Prostate gland (tissue), 2 donors: ENCODE measurements around the gene LSM3. TPM values are rescaled to one million over a fixed set of nuclear protein-coding genes. Genes with fewer than 3 reads are reported as not detected.

ENCODE experiments used
- DNase-seq: peaks from one replicate; pipeline ENCODE4 v3.0.0-alpha.2; 2019; ENCODE audit warnings: low spot score
- H3K27ac ChIP-seq, 2 donors: fragments of 200-600 bp; sonication (generic); 2 replicates each; pipeline ENCODE4 v1.5.1; 2017 to 2019
- H3K27me3 ChIP-seq: fragments of 200-600 bp; sonication (generic); replicated peaks from 2 replicates; pipeline ENCODE4 v1.5.1; 2019; ENCODE audit not compliant: insufficient read depth
- H3K36me3 ChIP-seq, 2 donors: fragments of 200-600 bp; sonication (generic); 1 replicate in 1 of 2; 2 replicates in 1 of 2; pipeline versions ENCODE4 v1.5.1 to v1.8.1; 2017 to 2019
- H3K4me1 ChIP-seq: fragments of 200-600 bp; sonication (generic); replicated peaks from 2 replicates; pipeline ENCODE4 v1.5.1; 2019
- H3K4me3 ChIP-seq, 2 donors: fragments of 200-600 bp; sonication (generic); 2 replicates each; pipeline ENCODE4 v1.5.1; 2017 to 2019
- H3K9me3 ChIP-seq: fragments of 200-600 bp; sonication (generic); 2 replicates; pipeline ENCODE4 v1.5.1; 2017
- POLR2A ChIP-seq: fragments of 450-650 bp; IDR thresholded peaks from one replicate; pipeline ENCODE4 v1.6.1; 2016; ENCODE audit warnings: antibody characterized with exemption, mild to moderate bottlenecking
- POLR2AphosphoS5 ChIP-seq: sonication (generic); formaldehyde crosslinking; IDR thresholded peaks from one replicate; pipeline ENCODE4 v1.6.1; 2017; ENCODE audit warnings: antibody characterized with exemption
- WGBS: methylation state at CpG from one replicate; pipeline ENCODE4 v1.1.5; 2018; 5-methylcytosine and 5-hydroxymethylcytosine counted together
- intact Hi-C: fragments of 100-400 bp; cut with DNase I; formaldehyde crosslinking; loops from one replicate; pipeline ENCODE4 v1.14.2; 2022
- total RNA-seq, 2 donors: library from RNA; depleted of rRNA; stranded (reverse); fragments of >200 nt; gene quantifications; one replicate each; pipeline ENCODE4 v1.1.0, GENCODE V29; 2016
- TF ChIP-seq, protein P1 (sequence below), 4 experiments: fragments of 200-600 bp in 2 of 4; fragments of 450-650 bp in 2 of 4; sonication (generic) in 2 of 4; IDR thresholded peaks; 1 replicate in 3 of 4; 2 replicates in 1 of 4; pipeline ENCODE4 v1.5.1; 2016 to 2019; ENCODE audit warnings: antibody characterized with exemption in 4 of 4, mild to moderate bottlenecking in 2 of 4, moderate library complexity in 2 of 4

Gene LSM3
- total RNA-seq, 2 donors from 2014 or later, result 15.0 to 15.1 TPM

GRCh38 chr3:14152963-14153355 lies 25.7 kb upstream of the LSM3 start:
- DNase-seq, result no peak
- 85% methylated on average over 4 of the region's 4 CpGs for WGBS
- H3K36me3 ChIP-seq, result peaks cover 7 to 12% of the 10 kb centered on the region in 2 donors
- no peaks in the 10 kb centered on the region for H3K4me1 ChIP-seq
- TF ChIP-seq, protein P1, sequence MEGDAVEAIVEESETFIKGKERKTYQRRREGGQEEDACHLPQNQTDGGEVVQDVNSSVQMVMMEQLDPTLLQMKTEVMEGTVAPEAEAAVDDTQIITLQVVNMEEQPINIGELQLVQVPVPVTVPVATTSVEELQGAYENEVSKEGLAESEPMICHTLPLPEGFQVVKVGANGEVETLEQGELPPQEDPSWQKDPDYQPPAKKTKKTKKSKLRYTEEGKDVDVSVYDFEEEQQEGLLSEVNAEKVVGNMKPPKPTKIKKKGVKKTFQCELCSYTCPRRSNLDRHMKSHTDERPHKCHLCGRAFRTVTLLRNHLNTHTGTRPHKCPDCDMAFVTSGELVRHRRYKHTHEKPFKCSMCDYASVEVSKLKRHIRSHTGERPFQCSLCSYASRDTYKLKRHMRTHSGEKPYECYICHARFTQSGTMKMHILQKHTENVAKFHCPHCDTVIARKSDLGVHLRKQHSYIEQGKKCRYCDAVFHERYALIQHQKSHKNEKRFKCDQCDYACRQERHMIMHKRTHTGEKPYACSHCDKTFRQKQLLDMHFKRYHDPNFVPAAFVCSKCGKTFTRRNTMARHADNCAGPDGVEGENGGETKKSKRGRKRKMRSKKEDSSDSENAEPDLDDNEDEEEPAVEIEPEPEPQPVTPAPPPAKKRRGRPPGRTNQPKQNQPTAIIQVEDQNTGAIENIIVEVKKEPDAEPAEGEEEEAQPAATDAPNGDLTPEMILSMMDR (IDR thresholded peaks at IDR 0.05), result no peak
- no peak for TF ChIP-seq POLR2A
- no peak for TF ChIP-seq POLR2AphosphoS5
- no peaks in the 10 kb centered on the region for H3K9me3 ChIP-seq
- intact Hi-C loops, result no loop called here
- H3K4me3 ChIP-seq, result no peak overlapping the region
- no peaks in the 10 kb centered on the region for H3K27me3 ChIP-seq
- no peak overlapping the region for H3K27ac ChIP-seq

DNA sequence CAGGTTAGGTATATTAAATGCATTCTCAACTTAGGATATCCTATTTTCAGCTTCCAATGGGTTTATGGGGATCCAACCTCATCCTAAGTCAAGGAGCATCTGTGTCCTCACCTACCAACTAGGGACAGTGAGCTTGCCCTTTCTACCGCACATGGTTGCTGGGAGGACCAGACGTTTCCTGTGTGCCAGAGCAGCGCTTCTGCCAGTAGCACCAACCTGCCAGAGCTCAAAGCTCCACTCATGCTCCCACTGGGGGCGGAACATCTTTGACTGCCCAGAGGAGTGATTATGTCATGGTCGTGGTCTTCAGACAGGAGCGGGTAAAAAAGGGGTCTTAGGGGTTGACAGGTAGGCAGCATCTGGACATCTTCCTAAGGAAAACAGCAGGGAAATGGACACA lies 25.0 kb upstream of the LSM3 start:
- Histone ChIP-seq H3K9me3 (no peaks in the 10 kb centered on the region), H3K36me3 (peaks cover 12 to 18% of the 10 kb centered on the region in 2 donors), H3K27me3 (no peaks in the 10 kb centered on the region), H3K27ac (no peak overlapping the region), H3K4me3 (no peak overlapping the region), H3K4me1 (no peaks in the 10 kb centered on the region)
- intact Hi-C loops, result no loop called here
- TF ChIP-seq, protein P1 (IDR thresholded peaks at IDR 0.05), result no peak
- no peak for TF ChIP-seq POLR2A
- no peak for TF ChIP-seq POLR2AphosphoS5
- no peak for DNase-seq
- WGBS, result 91% methylated on average over 5 of the region's 6 CpGs

- H3K27ac ChIP-seq, result no peak overlapping the region
- H3K27me3 ChIP-seq, result no peaks in the 10 kb centered on the region
- TF ChIP-seq, protein P1 (IDR thresholded peaks at IDR 0.05), result no peak
- TF ChIP-seq POLR2A (no peak), POLR2AphosphoS5 (no peak)
- H3K36me3 ChIP-seq, result peaks cover 12 to 20% of the 10 kb centered on the region in 2 donors
- no peak for DNase-seq
- WGBS, result 94% methylated on average over 5 of the region's 5 CpGs
- intact Hi-C loops, result no loop called here
- no peak overlapping the region for H3K4me3 ChIP-seq
- no peaks in the 10 kb centered on the region for H3K9me3 ChIP-seq
- H3K4me1 ChIP-seq, result no peaks in the 10 kb centered on the region
Measured at GRCh38 chr3:14154276-14154675, 24.3 kb upstream of the LSM3 start.

DNA sequence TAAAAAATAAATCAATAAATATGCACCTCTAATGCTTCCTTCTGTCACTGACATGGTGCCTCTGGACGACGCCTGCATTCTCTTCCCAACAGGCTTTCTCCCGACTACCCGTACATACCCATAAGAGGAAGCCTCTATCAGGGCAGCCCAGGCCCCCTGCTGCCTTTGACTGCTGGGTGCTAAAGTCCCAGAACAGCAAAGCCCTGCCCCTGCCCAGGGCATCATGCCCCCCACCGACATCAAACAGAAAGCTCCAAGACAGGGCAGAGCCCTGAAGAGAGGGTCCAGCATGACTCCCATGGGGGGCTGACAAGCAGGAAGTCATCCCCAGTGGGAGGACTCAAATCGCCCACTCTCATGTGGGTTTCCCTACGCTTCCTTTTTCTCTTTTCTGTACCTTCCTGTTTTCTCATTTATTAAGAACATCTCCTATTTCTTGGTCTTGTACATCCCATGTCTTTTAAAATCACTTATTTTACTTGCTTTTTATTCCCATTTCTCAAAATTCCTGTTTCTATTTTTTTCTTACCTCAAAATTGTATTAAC lies 23.6 kb upstream of the LSM3 start:
- intact Hi-C loops, result no loop called here
- Histone ChIP-seq H3K36me3 (peaks cover 12 to 25% of the 10 kb centered on the region in 2 donors), H3K4me1 (no peaks in the 10 kb centered on the region), H3K4me3 (no peak overlapping the region), H3K9me3 (no peaks in the 10 kb centered on the region), H3K27ac (no peak overlapping the region), H3K27me3 (no peaks in the 10 kb centered on the region)
- WGBS, result 87% methylated on average over 7 of the region's 7 CpGs
- no peak for TF ChIP-seq POLR2AphosphoS5
- TF ChIP-seq, protein P1 (IDR thresholded peaks at IDR 0.05), result no peak
- no peak for TF ChIP-seq POLR2A
- DNase-seq, result no peak

GRCh38 chr3:14156201-14156600 lies 22.4 kb upstream of the LSM3 start:
- no peak overlapping the region for H3K4me3 ChIP-seq
- H3K36me3 ChIP-seq, result peaks cover 12 to 25% of the 10 kb centered on the region in 2 donors
- H3K4me1 ChIP-seq, result no peaks in the 10 kb centered on the region
- H3K9me3 ChIP-seq, result no peaks in the 10 kb centered on the region
- TF ChIP-seq, protein P1 (IDR thresholded peaks at IDR 0.05), result no peak
- TF ChIP-seq POLR2A, result no peak
- no peak for TF ChIP-seq POLR2AphosphoS5
- no peak for DNase-seq
- intact Hi-C loops, result no loop called here
- no peak overlapping the region for H3K27ac ChIP-seq
- no peaks in the 10 kb centered on the region for H3K27me3 ChIP-seq
- WGBS, result 90% methylated on average over 7 of the region's 7 CpGs
